Islet precursor cell (in vitro differentiated cells): Measurements from ENCODE around the gene FOXL1.

Experiments used
- DNase-seq: peaks from one replicate; pipeline ENCODE4 v3.0.0-alpha.2; 2018

FOXL1 gene

GRCh38 chr16:86578061-86578599 lies at the start of gene FOXL1:
Gene FOXL1 (plus strand): TSS chr16:86578549. CDS start chr16:86578724, 175 bp downstream.
- DNase-seq: no peak

GRCh38 chr16:86529160-86529559 lies 49.2 kb upstream of the FOXL1 start:
- DNase-seq: no peak

GRCh38 chr16:86530251-86531190 lies 47.8 kb upstream of the FOXL1 start:
- DNase-seq: no peak

- DNase-seq: no peak
These were observed 47.2 kb upstream of the FOXL1 start for GRCh38 chr16:86531191-86531545.

- no peak for DNase-seq
These were observed 46.5 kb upstream of the FOXL1 start for GRCh38 chr16:86531641-86532525.

- DNase-seq: no peak
These were observed 45.9 kb upstream of the FOXL1 start for GRCh38 chr16:86532526-86532815.

- DNase-seq: no peak
These were observed 45.3 kb upstream of the FOXL1 start for GRCh38 chr16:86533076-86533475.

GRCh38 chr16:86533767-86534351 lies 44.5 kb upstream of the FOXL1 start:
- DNase-seq: no peak

- no peak for DNase-seq
These were observed 43.4 kb upstream of the FOXL1 start for GRCh38 chr16:86534779-86535615.

GRCh38 chr16:86536621-86537020 lies 41.7 kb upstream of the FOXL1 start:
- no peak for DNase-seq

- DNase-seq: no peak
These were observed 40.9 kb upstream of the FOXL1 start for GRCh38 chr16:86537486-86537885.

GRCh38 chr16:86538196-86538780 lies 40.1 kb upstream of the FOXL1 start:
- DNase-seq: no peak

- no peak for DNase-seq
These were observed 37.5 kb upstream of the FOXL1 start for GRCh38 chr16:86540894-86541293.

GRCh38 chr16:86541560-86541959 lies 36.8 kb upstream of the FOXL1 start:
- no peak for DNase-seq

- DNase-seq: no peak
These were observed 35.3 kb upstream of the FOXL1 start for GRCh38 chr16:86542756-86543750.

- no peak for DNase-seq
These were observed 32.9 kb upstream of the FOXL1 start for GRCh38 chr16:86545481-86545880.

GRCh38 chr16:86545954-86546637 lies 32.3 kb upstream of the FOXL1 start:
- no peak for DNase-seq

- DNase-seq: no peak
These were observed 31.7 kb upstream of the FOXL1 start for GRCh38 chr16:86546638-86547013.

- DNase-seq: no peak
These were observed 31.1 kb upstream of the FOXL1 start for GRCh38 chr16:86547286-86547685.
